Anterior cingulate cortex (tissue), 58 donors: ENCODE data around the gene CHST11.
A peak's percentile ranks its signal among the peaks of the same experiment; 100 is the strongest.
"Not testable (repeated sequence)": the region's sequence is repeated elsewhere in the genome, so short reads cannot be mapped to it uniquely, and the experiment has no call there.

ENCODE experiments used
- DNase-seq, 58 donors: peaks; one replicate each; lab custom pipeline; 2025; lab: John Stamatoyannopoulos, UW

CHST11 gene

GRCh38 chr12:104549815-104550480 lies 93.2 kb downstream of the CHST11 start:
- no peak for DNase-seq

- DNase-seq = no peak
Measured at GRCh38 chr12:104551313-104551931, 94.7 kb downstream of the CHST11 start.

DNA sequence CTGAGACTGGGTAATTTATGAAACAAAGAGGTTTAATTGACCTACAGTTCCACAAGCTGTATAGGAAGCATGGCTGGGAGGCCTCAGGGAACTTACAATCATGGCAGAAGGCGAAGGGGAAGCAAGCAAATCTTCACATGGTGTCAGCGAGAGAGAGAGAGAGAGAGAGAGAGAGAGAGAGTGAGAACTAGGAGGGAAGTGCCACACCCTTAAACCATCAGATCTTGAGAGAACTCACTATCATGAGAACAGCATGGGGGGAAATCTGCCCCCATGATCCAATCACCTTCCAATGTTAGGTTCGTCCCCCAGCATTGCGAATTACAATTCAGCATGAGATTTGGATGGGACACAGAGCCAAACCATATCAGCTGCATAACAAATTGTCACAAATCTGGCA lies 96.7 kb downstream of the CHST11 start:
- DNase-seq = no peak

GRCh38 chr12:104555648-104556047 lies 98.9 kb downstream of the CHST11 start:
- peak in 2 of 58 donors; percentile 4 for DNase-seq

DNA sequence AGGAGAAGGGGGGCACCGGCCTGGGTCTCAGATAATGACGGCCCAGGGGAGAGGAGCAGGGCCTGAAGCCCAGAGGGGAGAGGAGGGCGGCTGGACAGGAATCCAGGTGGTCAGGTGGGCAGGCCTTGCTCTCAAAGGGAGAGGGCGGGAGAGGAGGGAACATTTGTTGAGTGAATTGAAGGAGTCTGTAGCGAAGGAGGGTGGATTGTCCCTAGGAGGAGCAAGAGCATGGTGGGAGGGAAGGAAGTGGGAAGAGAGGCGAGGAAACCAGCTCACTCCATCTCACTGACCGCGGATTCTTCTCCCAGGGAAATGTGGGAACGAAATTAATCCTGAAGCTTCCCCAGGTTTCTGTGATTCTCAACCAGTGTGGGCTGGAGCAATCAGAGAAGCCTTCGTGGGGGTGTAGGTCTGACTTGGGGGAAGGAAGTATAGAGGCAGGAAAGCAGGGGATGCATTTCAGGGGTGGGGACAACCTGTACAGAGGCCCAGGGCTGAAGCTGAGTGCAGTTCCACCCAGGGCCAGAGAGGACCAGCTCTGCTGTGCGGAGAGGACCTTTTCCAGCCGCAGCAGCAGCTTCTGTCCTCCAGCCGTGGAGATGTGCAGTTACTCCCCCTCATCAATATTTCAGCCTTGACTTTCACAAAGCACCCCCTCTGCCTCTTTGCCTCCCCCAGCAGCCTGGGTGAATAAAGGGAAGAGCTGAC lies 100.9 kb downstream of the CHST11 start:
- peak in 1 of 58 donors; percentile 6 for DNase-seq

DNA sequence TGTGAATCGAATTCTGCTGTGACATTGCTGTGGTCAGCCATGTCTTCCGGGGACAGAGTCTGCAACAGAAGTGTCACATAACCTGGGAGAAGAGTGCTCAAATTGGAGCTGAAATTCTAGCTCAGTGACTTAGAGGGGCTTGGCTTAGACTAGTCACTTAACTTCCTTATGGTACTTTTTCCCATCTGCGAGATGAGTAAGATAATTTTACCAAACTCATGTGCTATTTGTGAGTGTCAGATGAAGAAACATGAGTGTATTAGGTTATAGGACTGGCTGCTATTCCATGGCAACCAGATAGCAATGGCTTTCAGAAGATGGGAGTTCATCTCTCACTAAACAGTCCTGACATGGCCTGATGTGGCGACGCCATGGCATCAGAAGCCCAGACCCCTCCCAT lies 104.1 kb downstream of the CHST11 start:
- DNase-seq = no peak

DNA sequence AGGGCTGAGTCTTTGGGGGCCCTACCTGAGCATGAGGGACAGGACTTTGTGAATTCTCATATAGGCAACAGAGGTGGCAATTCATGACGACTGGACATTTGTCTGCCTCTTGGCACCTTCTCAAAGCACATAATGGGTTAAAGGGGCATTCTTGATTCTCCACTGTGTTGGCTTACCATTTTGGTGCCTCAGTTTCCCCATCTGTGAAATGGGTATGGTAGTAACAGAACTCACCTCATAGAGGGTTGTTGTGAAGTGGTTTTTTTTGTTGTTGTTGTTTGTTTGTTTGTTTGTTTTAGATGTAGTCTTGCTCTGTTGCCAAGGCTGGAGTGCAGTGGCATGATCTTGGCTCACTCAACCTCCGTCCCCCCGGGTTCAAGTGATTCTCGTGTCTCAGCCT lies 106.0 kb downstream of the CHST11 start:
- no peak for DNase-seq

DNA sequence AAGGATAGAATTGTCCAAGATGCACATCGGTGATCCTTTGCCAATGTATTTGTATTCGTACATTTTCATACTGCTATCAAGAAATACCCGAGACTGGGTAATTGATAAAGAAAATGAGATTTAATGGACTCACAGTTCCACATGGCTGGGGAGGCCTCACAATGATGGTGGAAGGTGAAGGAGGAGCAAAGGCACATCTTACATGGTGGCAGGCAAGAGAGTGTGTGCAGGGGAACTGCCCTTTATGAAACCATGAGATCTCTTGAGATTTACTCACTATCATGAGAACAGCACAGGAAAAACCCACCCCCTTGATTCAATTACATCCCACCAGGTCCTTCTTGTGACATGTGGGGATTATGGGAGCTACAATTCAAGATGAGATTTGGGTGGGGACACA lies 107.9 kb downstream of the CHST11 start:
- DNase-seq = not testable (repeated sequence)

DNA sequence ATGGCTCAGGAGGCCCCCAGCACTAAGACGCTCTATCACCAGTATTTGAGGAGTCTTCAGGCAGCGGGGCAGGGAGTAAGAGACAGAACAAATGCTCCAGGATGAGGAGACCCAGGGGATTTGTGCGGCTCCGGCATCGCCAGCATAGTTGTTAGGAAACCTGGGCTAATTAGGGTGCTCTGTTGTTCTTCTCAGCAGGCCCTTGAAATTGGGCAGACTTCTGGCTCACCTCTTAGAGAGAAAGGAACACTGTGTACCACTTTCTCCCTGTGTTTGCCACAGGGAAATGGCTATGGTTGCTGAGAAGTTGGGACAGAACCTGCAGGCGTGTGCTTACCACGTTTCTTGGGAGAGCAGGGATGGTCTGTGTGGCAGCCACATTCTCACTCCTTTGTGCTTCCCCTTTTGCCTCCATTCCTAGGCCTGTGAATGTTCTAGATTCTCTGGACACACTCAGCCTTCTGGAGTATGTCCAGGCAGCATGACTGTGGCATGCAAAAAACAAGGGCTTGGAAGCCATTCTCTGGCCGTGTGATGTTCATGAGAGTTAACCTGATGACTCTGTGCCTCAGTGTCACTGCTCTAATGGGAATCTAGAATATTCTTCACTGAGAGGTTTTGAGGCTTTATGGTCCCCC lies 109.0 kb downstream of the CHST11 start:
- peak in 18 of 58 donors; percentile 4 to 62 (median 21) for DNase-seq

GRCh38 chr12:104566244-104566993 lies 109.7 kb downstream of the CHST11 start:
- DNase-seq = no peak

DNA sequence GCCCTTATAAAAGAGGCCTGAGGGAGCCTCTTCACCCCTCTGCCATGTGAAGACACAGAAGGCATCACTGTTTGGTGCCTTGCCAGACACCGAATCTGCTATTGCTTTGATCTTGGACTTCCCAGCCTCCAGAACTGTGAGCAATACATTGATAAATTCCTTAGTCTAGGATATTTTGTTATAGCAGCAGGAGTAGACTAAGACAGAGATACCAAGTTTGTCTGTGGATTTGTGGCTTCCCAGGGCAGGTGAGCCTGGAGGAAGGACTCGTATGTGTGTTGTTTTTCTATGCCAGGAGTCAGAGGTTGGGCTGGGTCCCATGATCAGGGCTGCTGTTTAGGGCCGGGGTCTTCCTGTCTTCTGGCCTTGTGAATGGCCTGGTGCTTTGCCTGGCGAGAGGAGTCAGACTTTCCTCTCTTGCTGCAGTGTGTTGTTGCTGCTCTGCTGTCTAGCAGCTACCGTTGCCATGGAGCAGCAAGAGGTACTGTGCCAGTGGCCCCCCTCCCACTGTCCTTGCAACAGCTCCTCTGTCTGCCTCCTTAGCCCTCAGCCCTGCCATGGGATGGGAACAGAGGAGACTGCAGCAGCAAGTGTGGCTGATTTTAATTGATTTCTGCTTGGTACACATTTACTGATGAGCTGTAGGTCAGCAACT lies 111.2 kb downstream of the CHST11 start:
- DNase-seq = peak in 28 of 58 donors; percentile 5 to 67 (median 25)

- DNase-seq = no peak
Measured at GRCh38 chr12:104568487-104568868, 111.7 kb downstream of the CHST11 start.

DNA sequence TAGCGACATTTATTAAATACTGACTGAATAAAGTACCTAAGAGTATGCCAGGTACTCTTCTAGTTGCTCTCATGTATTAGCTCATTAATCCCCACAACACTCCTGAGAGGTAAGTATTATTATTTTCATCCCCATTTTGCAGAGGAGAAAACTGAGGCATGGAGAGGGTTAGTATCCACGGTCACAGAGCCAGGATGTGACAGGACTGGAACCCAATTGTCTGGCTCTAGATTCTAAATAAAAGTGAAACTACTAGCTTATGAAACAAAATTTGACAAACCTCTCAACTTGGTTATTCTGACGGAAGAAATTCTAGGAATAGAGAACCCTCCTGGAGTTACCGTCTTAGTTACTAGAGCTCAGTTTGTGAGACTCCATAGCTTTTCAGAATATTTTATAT lies 112.2 kb downstream of the CHST11 start:
- DNase-seq = no peak

DNA sequence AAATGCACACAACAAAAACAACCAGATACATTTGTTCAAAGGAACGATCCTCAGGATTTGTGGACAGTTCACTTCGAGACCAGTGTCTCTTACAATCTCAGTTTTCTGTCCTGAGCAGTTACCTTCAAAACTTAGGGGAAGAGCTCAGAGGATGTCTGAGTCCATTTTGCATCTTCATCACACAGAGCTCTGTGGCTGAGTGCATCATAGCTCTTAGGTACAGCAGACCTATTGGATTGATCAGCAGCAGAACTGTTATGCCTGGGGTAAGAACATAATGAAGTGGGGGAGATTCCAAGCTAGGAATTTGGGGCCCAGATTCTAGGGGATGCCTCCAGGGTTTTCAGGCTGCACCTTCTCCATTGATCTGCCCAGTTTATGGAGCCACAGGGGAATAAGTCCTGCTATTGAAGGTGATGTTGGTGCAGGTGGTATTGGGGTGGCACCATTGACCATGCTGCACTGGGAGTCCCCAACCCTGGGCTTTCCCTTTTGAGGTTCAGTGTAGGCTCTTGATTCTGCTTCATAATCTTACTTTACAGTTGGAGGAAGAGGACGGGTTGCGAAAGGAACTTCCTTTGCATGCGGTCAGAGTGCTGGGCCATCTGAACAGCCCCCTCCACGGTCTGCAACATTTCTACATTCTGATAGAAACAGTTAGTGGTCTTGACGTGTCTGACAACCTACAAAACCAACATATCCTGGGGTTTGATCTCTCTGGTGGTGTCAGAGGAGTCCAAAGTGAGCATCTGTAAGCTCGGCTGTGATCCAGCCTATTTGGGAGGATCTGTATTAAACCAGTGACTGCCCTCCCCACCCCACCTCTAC lies 112.8 kb downstream of the CHST11 start:
- DNase-seq = peak in 3 of 58 donors; percentile 3 to 15 (median 15)

DNA sequence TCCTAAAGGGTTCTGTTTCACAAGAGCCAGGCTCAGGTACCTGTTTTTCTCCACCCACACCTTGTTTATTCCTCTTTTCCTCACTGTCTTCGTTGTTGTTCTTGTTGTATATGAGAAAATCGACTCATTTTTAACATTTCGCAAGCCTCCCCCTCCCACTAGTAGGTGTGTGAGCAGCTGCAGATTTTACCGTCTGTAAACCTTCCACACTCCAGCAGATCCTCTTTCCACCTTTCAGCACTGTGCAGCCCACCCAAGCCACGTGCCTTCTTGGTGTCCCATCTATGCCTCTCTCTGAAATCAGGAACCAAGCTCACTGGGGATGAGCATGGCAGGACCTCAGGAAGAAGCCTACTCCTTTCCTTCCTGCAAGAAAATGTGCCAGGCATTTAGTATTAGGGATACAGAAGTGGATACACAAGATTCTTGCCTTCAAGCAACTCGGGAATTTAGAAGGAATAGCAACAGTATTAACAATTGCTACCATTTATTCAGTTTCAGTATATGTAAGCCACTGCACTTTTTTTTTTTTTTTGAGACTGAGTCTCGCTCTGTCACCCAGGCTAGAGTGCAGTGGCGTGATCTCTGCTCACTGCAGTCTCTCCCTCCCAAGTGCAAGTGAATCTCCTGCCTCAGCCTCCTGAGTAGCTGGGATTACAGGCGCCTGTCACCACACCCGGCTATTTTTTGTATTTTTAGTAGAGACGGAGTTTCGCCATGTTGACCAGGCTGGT lies 113.6 kb downstream of the CHST11 start:
- DNase-seq = peak in 2 of 58 donors; percentile 3 to 7

DNA sequence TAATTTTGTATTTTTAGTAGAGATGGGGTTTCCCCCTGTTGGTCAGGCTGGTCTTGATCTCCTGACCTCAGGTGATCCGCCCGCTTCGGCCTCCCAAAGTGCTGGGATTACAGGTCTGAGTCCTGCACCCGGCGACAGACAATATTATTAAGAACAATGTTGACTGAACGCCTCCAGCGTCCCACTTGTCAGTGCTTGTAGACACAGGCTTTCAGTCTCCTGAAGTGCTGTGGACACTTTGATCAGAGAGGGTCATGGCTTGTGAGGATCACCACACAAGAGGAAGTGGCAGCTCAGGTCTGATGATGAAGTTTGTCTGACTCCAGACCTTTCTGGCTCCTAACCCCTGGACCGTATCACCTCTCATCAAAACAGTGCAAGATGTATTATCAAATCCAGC lies 114.6 kb downstream of the CHST11 start:
- DNase-seq = no peak

GRCh38 chr12:104574353-104574752 lies 117.6 kb downstream of the CHST11 start:
- not testable (repeated sequence) for DNase-seq

DNA sequence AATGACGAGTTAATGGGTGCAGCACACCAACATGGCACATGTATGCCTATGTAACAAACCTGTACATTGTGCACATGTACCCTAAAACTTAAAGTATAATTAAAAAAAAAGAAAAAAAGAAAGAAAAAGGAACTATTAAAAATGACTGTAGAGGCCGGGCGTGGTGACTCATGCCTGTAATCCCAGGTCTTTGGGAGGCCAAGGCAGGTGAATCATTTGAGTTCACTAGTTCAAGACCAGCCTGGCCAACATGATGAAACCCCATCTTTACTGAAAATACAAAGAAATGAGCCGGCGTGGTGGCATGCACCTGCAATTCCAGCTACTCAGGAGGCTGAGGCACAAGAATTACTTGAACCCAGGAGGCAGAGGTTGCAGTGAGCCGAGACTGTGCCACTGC lies 118.0 kb downstream of the CHST11 start:
- not testable (repeated sequence) for DNase-seq
